ENCODE data around the gene FBRSL1.
A peak's percentile ranks its signal among the peaks of the same experiment; 100 is the strongest.

The FBRSL1 gene

GRCh38 chr12:132513458-132514135 is 23.6 kb downstream of the FBRSL1 start:
- DNase-seq: no peak

GRCh38 chr12:132514216-132514820 is 24.4 kb downstream of the FBRSL1 start:
- DNase-seq: no peak

- DNase-seq: no peak
Measured at GRCh38 chr12:132514838-132515237, 24.9 kb downstream of the FBRSL1 start.

GRCh38 chr12:132516095-132517012 is 26.4 kb downstream of the FBRSL1 start:
- DNase-seq: no peak

- DNase-seq: no peak
Measured at GRCh38 chr12:132517013-132517739, 27.2 kb downstream of the FBRSL1 start.

GRCh38 chr12:132517740-132518100 is 27.8 kb downstream of the FBRSL1 start:
- no peak for DNase-seq

- DNase-seq: no peak
Measured at GRCh38 chr12:132518354-132518992, 28.5 kb downstream of the FBRSL1 start.

- no peak for DNase-seq
Measured at GRCh38 chr12:132520421-132521199, 30.7 kb downstream of the FBRSL1 start.

- DNase-seq: no peak
Measured at GRCh38 chr12:132521200-132521580, 31.2 kb downstream of the FBRSL1 start.

- no peak for DNase-seq
Measured at GRCh38 chr12:132521712-132522292, 31.9 kb downstream of the FBRSL1 start.

GRCh38 chr12:132522592-132523380 is 32.8 kb downstream of the FBRSL1 start:
- peak; percentile 75 for DNase-seq

GRCh38 chr12:132523576-132524331 is 33.8 kb downstream of the FBRSL1 start:
- DNase-seq: peak; percentile 98

- DNase-seq: peak; percentile 93
Measured at GRCh38 chr12:132524405-132524804, 34.5 kb downstream of the FBRSL1 start.

- DNase-seq: no peak
Measured at GRCh38 chr12:132525011-132525832, 35.3 kb downstream of the FBRSL1 start.

GRCh38 chr12:132525833-132526455 is 36.0 kb downstream of the FBRSL1 start:
- DNase-seq: no peak

- no peak for DNase-seq
Measured at GRCh38 chr12:132527186-132527882, 37.4 kb downstream of the FBRSL1 start.

- DNase-seq: no peak
Measured at GRCh38 chr12:132527883-132528264, 37.9 kb downstream of the FBRSL1 start.
